GM12874 (cell line): ENCODE data around the gene C5orf47.
A peak's percentile ranks its signal among the peaks of the same experiment; 100 is the strongest.

ENCODE experiments used
- CTCF ChIP-seq: IDR thresholded peaks from 2 replicates; pipeline ENCODE4 v1.5.1; 2011; ENCODE audit warnings: low read depth, mild to moderate bottlenecking, control low read depth, low read length, moderate library complexity; ENCODE audit not compliant: insufficient read depth

C5orf47 gene

DNA sequence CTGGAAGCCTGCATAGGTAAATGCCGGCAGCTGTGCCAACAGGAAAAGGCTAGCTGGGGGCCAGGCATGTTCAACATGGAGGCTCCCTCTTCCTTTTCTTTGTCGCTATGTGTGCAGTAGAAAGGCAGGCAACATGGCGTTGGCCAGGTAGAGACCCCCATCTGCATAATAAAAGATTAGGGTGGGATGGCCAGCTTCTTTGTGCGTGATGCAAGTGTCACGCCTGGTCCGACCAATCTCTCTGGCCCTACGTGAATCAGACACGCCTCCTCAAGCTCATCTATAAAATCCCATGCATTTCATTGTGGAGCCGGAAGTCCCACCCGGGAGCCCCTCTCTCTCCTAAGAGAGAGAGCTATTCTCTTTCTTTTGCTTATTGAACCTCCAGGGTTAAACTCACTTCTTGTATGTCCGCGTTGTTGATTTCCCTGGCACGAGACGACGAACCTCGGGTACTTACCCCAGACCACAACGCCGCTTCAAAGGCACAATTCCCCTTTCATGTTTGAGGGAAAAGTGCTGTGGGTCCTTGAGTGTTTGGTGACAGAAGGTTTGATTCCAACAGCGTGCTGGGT lies 25.0 kb upstream of the C5orf47 start:
- no peak for TF ChIP-seq CTCF

GRCh38 chr5:173964506-173964905 lies 24.5 kb upstream of the C5orf47 start:
- TF ChIP-seq CTCF = no peak

DNA sequence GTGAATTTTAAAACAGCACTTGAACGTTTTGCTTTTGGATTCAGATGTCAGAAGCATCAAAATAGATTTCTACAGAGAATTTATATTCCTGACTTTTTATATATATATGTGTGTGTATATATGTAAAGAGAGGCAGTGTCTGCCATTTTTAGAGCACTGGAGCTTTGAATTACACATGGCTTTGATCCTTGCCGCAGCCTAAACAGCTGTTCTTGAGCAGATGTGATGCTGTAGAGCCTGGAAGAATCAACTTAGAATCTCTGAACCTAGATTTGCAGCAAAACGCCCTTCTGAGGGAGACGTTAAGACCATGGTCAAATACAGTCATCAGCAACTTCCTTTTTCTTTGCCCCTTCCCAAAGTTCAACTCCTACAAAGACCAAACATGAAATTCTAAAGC lies 21.7 kb upstream of the C5orf47 start:
- no peak for TF ChIP-seq CTCF

DNA sequence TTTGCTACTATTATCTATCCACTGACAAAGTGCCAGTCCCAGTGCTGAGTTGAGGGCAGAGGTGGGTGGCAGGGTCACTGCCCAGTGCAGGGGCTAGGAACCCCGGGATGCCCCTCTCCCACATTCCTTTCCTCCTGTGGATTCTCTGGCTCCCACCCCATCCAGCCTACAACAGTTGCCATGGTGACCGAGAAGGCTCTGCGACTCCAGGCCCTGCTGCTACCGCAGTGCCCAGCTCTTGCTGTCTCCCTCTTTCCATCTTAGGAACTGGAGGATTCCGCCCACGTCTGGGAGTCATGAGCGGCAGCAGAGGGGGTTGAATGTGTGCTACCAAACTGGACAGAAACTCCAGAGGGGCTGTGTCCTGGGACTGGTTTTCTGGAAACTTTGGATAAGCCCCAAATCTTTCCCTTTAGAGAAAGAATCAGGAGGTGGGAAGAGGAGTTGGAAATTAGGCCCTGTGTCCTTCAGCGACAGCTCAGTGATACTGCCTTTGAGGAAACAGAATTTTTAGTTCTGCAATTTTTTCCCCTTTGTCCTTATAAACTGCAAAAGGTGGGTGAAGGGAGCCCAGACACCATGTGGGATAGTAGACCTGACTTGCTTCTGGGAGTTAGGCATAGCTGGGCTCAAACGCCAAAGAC lies 20.7 kb upstream of the C5orf47 start:
- TF ChIP-seq CTCF = no peak

DNA sequence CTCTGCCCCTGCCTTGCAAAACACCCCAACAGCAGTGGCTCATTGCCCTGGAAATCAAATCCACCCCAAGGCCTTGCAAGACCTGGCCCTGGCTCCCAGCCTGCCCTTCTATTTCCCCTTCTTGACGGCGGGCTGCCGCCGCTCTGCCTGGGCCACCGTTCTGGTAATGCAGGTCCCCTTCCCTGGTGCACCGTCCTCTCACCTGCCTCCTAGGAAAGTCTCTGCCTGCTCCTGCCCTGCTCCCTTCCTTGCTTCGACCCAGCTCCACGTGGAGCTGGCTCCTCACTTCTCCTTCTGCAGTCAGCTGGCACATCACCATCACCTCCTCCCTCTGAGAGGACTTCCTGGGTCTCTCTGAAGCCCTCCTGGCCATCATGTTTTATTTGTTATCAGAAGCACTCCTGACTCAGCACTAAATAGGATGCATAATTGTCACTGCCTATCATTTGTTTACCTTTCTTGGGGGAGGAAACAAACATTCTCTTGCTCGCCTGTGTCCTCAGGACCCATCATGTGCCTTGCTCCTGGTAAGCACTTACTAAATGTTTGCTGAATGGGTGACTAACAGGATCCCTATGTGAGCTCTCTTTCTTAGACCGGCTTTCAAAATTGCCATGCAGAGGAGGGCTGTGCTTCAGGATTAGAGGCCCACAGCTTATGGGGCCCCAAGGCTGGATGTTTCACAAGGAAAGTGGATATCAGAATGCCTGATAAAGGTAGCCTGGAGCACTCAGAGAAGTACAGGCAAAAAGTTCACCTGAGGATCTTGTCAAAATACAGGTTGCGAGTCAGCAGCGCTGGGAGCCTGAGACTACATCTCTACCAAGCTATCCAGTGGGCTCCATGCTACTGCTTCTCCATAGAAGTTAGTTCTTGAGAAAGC lies 19.6 kb upstream of the C5orf47 start:
- no peak for TF ChIP-seq CTCF

DNA sequence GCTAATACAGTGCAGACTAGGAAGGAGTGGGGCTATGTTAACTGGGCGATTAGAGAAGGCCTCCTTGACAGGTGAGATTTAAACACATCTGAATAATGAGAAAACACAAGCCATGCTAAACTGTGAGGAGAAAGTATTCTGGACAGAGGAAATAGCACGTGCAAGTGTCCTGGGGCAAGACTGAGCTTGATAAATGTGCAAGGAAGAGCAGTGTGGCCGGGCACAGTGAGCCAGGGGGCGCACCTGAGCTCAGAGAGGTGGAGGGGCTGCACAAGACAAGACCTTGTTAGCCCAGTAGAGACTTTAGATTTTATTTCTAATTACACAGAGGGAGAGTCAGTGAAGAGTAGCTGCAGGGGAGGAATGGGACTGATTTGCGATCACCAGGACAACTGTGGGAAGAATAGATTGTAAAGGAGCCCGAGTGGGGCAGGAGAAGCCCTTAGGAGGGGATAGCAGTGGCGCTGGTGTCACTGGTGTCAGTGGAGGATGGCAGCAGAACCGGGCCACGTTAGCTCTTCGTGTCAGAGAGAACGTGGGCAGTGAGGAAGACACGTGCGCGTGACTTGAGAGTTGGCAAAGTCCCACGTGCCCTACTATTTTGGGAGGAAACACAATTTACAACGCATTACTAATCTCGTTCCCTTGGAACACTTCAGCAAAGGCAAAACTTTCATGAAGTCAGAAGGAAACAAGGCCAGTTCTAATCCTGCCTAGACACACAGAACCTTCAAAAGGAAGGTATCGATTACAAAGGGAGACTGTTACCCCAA lies 17.9 kb upstream of the C5orf47 start:
- 0 out of 2 replicates have a peak, but pooled peaks have one; percentile 10 for TF ChIP-seq CTCF
